NK-92 (cell line): ENCODE data around the gene CTRL.
"Not testable (repeated sequence)": the region's sequence is repeated elsewhere in the genome, so short reads cannot be mapped to it uniquely, and the experiment has no call there.

Experiments used
- DNase-seq: peaks from one replicate; lab custom pipeline; 2025; ENCODE audit not compliant: unreplicated experiment; lab: John Stamatoyannopoulos, UW

The CTRL gene

GRCh38 chr16:67924140-67924906, 7.3 kb downstream of the CTRL start:
- DNase-seq, result no peak

GRCh38 chr16:67923414-67924116, 8.1 kb downstream of the CTRL start:
- no peak for DNase-seq

GRCh38 chr16:67922740-67923139, 8.9 kb downstream of the CTRL start:
- no peak for DNase-seq

- DNase-seq, result no peak
Observed at GRCh38 chr16:67922221-67922620, 9.4 kb downstream of the CTRL start.

- no peak for DNase-seq
Observed at GRCh38 chr16:67919622-67920221, 11.9 kb downstream of the CTRL start.

GRCh38 chr16:67917852-67918236, 13.8 kb downstream of the CTRL start:
- no peak for DNase-seq

- DNase-seq, result no peak
Observed at GRCh38 chr16:67917140-67917851, 14.4 kb downstream of the CTRL start.

GRCh38 chr16:67915831-67916723, 15.6 kb downstream of the CTRL start:
- no peak for DNase-seq

GRCh38 chr16:67915496-67915769, 16.2 kb downstream of the CTRL start:
- not testable (repeated sequence) for DNase-seq

- no peak for DNase-seq
Observed at GRCh38 chr16:67914758-67915495, 16.7 kb downstream of the CTRL start.

GRCh38 chr16:67910158-67910557, 21.5 kb downstream of the CTRL start:
- no peak for DNase-seq

GRCh38 chr16:67909056-67909742, 22.5 kb downstream of the CTRL start:
- no peak for DNase-seq

- DNase-seq, result no peak
Observed at GRCh38 chr16:67907397-67908180, 24.1 kb downstream of the CTRL start.

- no peak for DNase-seq
Observed at GRCh38 chr16:67902831-67903230, 28.8 kb downstream of the CTRL start.

GRCh38 chr16:67901734-67902133, 29.9 kb downstream of the CTRL start:
- DNase-seq, result no peak

GRCh38 chr16:67897231-67897630, 34.4 kb downstream of the CTRL start:
- DNase-seq, result no peak

- no peak for DNase-seq
Observed at GRCh38 chr16:67893743-67894399, 37.8 kb downstream of the CTRL start.
